Neural cell (in vitro differentiated cells): Measurements from ENCODE around the gene CCND1. TPM values are rescaled to one million over a fixed set of nuclear protein-coding genes. Genes with fewer than 3 reads are reported as not detected.

Experiments
- H2AFZ ChIP-seq: fragments of 200-600, 300-800 bp; sonication (generic), shearing (Covaris generic); 2 replicates; pipeline ENCODE4 v1.6.0; 2014; ENCODE audit warnings: low read depth, mild to moderate bottlenecking, antibody characterized with exemption, low read length, moderate library complexity
- H3F3A ChIP-seq: fragments of 200-600 bp; shearing (Covaris generic); 2 replicates; pipeline ENCODE4 v1.6.1; 2016; ENCODE audit warnings: mild to moderate bottlenecking, moderate library complexity, mixed read lengths, antibody characterized with exemption, low read length; ENCODE audit not compliant: insufficient read depth, poor library complexity, severe bottlenecking
- H3K27ac ChIP-seq: fragments of 200-600, 300-800 bp; sonication (generic), shearing (Covaris generic); 2 replicates; pipeline ENCODE4 v1.5.1; 2014; ENCODE audit warnings: mild to moderate bottlenecking, low read length, moderate library complexity
- H3K27me3 ChIP-seq: fragments of 300-800, 200-600 bp; sonication (generic), shearing (Covaris generic); 2 replicates; pipeline ENCODE4 v1.6.0; 2014; ENCODE audit warnings: mild to moderate bottlenecking, low read depth, low read length, moderate library complexity; ENCODE audit not compliant: insufficient read depth
- H3K36me3 ChIP-seq: fragments of 300-800, 200-600 bp; sonication (generic), shearing (Covaris generic); 2 replicates; pipeline ENCODE4 v1.5.1; 2014; ENCODE audit warnings: mild to moderate bottlenecking, antibody characterized with exemption, low read length, moderate library complexity; ENCODE audit not compliant: insufficient read depth
- H3K4me2 ChIP-seq: fragments of 300-800, 200-600 bp; sonication (generic), shearing (Covaris generic); 2 replicates; pipeline ENCODE4 v1.6.0; 2014; ENCODE audit warnings: mild to moderate bottlenecking, low read length
- H3K4me3 ChIP-seq: fragments of 300-800, 200-600 bp; sonication (generic), shearing (Covaris generic); 2 replicates; pipeline ENCODE4 v1.5.1; 2014; ENCODE audit warnings: mild to moderate bottlenecking, low read length, moderate library complexity
- H3K79me2 ChIP-seq: fragments of 200-600 bp; shearing (Covaris generic); replicated peaks from 2 replicates; pipeline ENCODE4 v1.6.0; 2014; ENCODE audit warnings: mild to moderate bottlenecking, low read length, moderate library complexity; ENCODE audit not compliant: insufficient read depth
- H3K9ac ChIP-seq: fragments of 300-800, 200-600 bp; sonication (generic), shearing (Covaris generic); 2 replicates; pipeline ENCODE4 v1.6.1; 2016; ENCODE audit warnings: mild to moderate bottlenecking, low read length, mixed read lengths
- H3K9me2 ChIP-seq: fragments of 200-600 bp; shearing (Covaris generic); 2 replicates; pipeline ENCODE4 v1.6.1; 2016; ENCODE audit warnings: mild to moderate bottlenecking, low read length, mixed read lengths; ENCODE audit not compliant: insufficient read depth
- H3K9me3 ChIP-seq: fragments of 200-600, 300-800 bp; sonication (generic), shearing (Covaris generic); 2 replicates; pipeline ENCODE4 v1.6.1; 2016; ENCODE audit warnings: mild to moderate bottlenecking, mixed run types, low read length, moderate library complexity, mixed read lengths
- H4K20me1 ChIP-seq: fragments of 200-600 bp; shearing (Covaris generic); 2 replicates; pipeline ENCODE4 v1.6.1; 2016; ENCODE audit warnings: mild to moderate bottlenecking, mixed run types; ENCODE audit not compliant: insufficient read depth
- CTCF ChIP-seq: fragments of 450-650 bp; IDR thresholded peaks from 2 replicates; pipeline ENCODE4 v1.5.1; 2014; ENCODE audit warnings: antibody characterized with exemption, mild to moderate bottlenecking, moderate library complexity; ENCODE audit not compliant: poor library complexity, severe bottlenecking
- EP300 ChIP-seq: fragments of 450-650 bp; conservative IDR thresholded peaks from 2 replicates; pipeline ENCODE4 v1.6.1; 2014; ENCODE audit warnings: antibody characterized with exemption, mild to moderate bottlenecking, moderate library complexity; ENCODE audit not compliant: poor library complexity, severe bottlenecking
- EZH2 ChIP-seq: fragments of 200-600, 300-800 bp; shearing (Covaris generic), sonication (generic); IDR thresholded peaks from 2 replicates; pipeline ENCODE4 v1.6.1; 2014; ENCODE audit warnings: antibody characterized with exemption, low read length, borderline replicate concordance, mild to moderate bottlenecking; ENCODE audit not compliant: insufficient read depth, poor library complexity, severe bottlenecking
- MXI1 ChIP-seq: fragments of 450-650 bp; conservative IDR thresholded peaks from 2 replicates; pipeline ENCODE4 v1.6.1; 2014; ENCODE audit warnings: antibody characterized with exemption, mild to moderate bottlenecking; ENCODE audit not compliant: poor library complexity, severe bottlenecking
- POLR2AphosphoS5 ChIP-seq: IDR thresholded peaks from 2 replicates; pipeline ENCODE4 v1.6.1; 2012
- RAD21 ChIP-seq: fragments of 450-650 bp; conservative IDR thresholded peaks from 2 replicates; pipeline ENCODE4 v1.6.1; 2014; ENCODE audit warnings: antibody characterized with exemption, mild to moderate bottlenecking, moderate library complexity
- REST ChIP-seq: IDR thresholded peaks from 2 replicates; pipeline ENCODE4 v1.6.1; 2012; ENCODE audit warnings: borderline replicate concordance
- SMC3 ChIP-seq: fragments of 450-650 bp; conservative IDR thresholded peaks from 2 replicates; pipeline ENCODE4 v1.6.1; 2014; ENCODE audit warnings: antibody characterized with exemption, mild to moderate bottlenecking, moderate library complexity; ENCODE audit not compliant: poor library complexity
- TAF1 ChIP-seq: IDR thresholded peaks from 2 replicates; pipeline ENCODE4 v1.6.1; 2012; ENCODE audit warnings: low read depth
- polyA plus RNA-seq: library from polyadenylated mRNA; depleted of rRNA; stranded (reverse); fragments of >200 nt; gene quantifications from 2 replicates; pipeline ENCODE4 v1.2.3, GENCODE V29; 2014

Gene CCND1
- polyA plus RNA-seq, 1 donor from 2014 or later, result 2.7 TPM

GRCh38 chr11:69593851-69594250 is 47.1 kb upstream of the CCND1 start:
- Histone ChIP-seq H3K79me2 (no peaks in the 10 kb centered on the region), H3F3A (no peaks in the 10 kb centered on the region), H3K36me3 (no peaks in the 10 kb centered on the region), H3K27ac (no peak overlapping the region), H2AFZ (no peak overlapping the region), H3K4me2 (no peak overlapping the region), H4K20me1 (no peaks in the 10 kb centered on the region), H3K9me2 (no peaks in the 10 kb centered on the region), H3K9me3 (no peaks in the 10 kb centered on the region), H3K4me3 (no peak overlapping the region), H3K27me3 (no peaks in the 10 kb centered on the region), H3K9ac (no peak overlapping the region)
- no peak for TF ChIP-seq POLR2AphosphoS5
- TF ChIP-seq SMC3, result no peak
- no peak for TF ChIP-seq RAD21
- TF ChIP-seq EZH2, result no peak
- no peak for TF ChIP-seq MXI1
- TF ChIP-seq REST, result no peak
- no peak for TF ChIP-seq EP300
- no peak for TF ChIP-seq TAF1
- no peak for TF ChIP-seq CTCF

GRCh38 chr11:69594481-69594880 is 46.5 kb upstream of the CCND1 start:
- Histone ChIP-seq H3K36me3 (no peaks in the 10 kb centered on the region), H3K9ac (no peak overlapping the region), H3K4me2 (no peak overlapping the region), H3K4me3 (no peak overlapping the region), H3K27me3 (no peaks in the 10 kb centered on the region), H4K20me1 (no peaks in the 10 kb centered on the region), H3K27ac (no peak overlapping the region), H3F3A (no peaks in the 10 kb centered on the region), H3K9me3 (no peaks in the 10 kb centered on the region), H3K9me2 (no peaks in the 10 kb centered on the region), H2AFZ (no peak overlapping the region), H3K79me2 (no peaks in the 10 kb centered on the region)
- TF ChIP-seq REST, result no peak
- no peak for TF ChIP-seq CTCF
- TF ChIP-seq TAF1, result no peak
- no peak for TF ChIP-seq SMC3
- TF ChIP-seq POLR2AphosphoS5, result no peak
- TF ChIP-seq RAD21, result no peak
- no peak for TF ChIP-seq EZH2
- no peak for TF ChIP-seq EP300
- no peak for TF ChIP-seq MXI1
